Trophoblast cell (in vitro differentiated cells and primary cell): ENCODE data around the gene STX2.

Source experiments
- DNase-seq, 2 donors: peaks; one replicate each; pipeline ENCODE4 v3.0.0-alpha.2; 2016
- H2AFZ ChIP-seq: 2 replicates; pipeline ENCODE4 v1.6.1; 2013; ENCODE audit warnings: low read length, moderate library complexity, mild to moderate bottlenecking; ENCODE audit not compliant: insufficient read depth, poor library complexity
- H2AK5ac ChIP-seq: 2 replicates; pipeline ENCODE4 v1.6.1; 2013; ENCODE audit warnings: mild to moderate bottlenecking, low read length
- H2BK120ac ChIP-seq: 2 replicates; pipeline ENCODE4 v1.6.1; 2013; ENCODE audit warnings: low read length, mild to moderate bottlenecking, moderate library complexity; ENCODE audit not compliant: insufficient read depth, poor library complexity
- H2BK12ac ChIP-seq: 2 replicates; pipeline ENCODE4 v1.6.1; 2013; ENCODE audit warnings: mild to moderate bottlenecking, low read length, moderate library complexity
- H2BK5ac ChIP-seq: 2 replicates; pipeline ENCODE4 v1.6.1; 2013; ENCODE audit warnings: low read length, low read depth, moderate library complexity, mild to moderate bottlenecking; ENCODE audit not compliant: poor library complexity
- H3K14ac ChIP-seq: 2 replicates; pipeline ENCODE4 v1.6.1; 2013; ENCODE audit warnings: mild to moderate bottlenecking, low read length
- H3K18ac ChIP-seq: 2 replicates; pipeline ENCODE4 v1.6.1; 2013; ENCODE audit warnings: mild to moderate bottlenecking, low read length
- H3K23ac ChIP-seq: 2 replicates; pipeline ENCODE4 v1.6.1; 2013; ENCODE audit warnings: low read length
- H3K27ac ChIP-seq: 2 replicates; pipeline ENCODE4 v1.5.1; 2013; ENCODE audit warnings: low read depth, mild to moderate bottlenecking, inconsistent platforms, low read length, moderate library complexity
- H3K27me3 ChIP-seq: 2 replicates; pipeline ENCODE4 v1.6.1; 2013; ENCODE audit warnings: inconsistent platforms, mild to moderate bottlenecking, low read length, moderate library complexity; ENCODE audit not compliant: insufficient read depth
- H3K36me3 ChIP-seq, 2 experiments: 1 replicate in 1 of 2; 2 replicates in 1 of 2; pipeline ENCODE4 v1.6.1; 2013; ENCODE audit warnings: low read length in 2 of 2, mild to moderate bottlenecking in 2 of 2, moderate library complexity in 1 of 2; ENCODE audit not compliant: insufficient read depth in 2 of 2, control insufficient read depth in 1 of 2
- H3K4ac ChIP-seq: 2 replicates; pipeline ENCODE4 v1.6.1; 2013; ENCODE audit warnings: low read depth, mild to moderate bottlenecking, low read length, moderate library complexity
- H3K4me1 ChIP-seq, 2 experiments: 1 replicate in 1 of 2; 2 replicates in 1 of 2; pipeline ENCODE4 v1.6.1; 2013; ENCODE audit warnings: low read length in 2 of 2, mild to moderate bottlenecking in 2 of 2, moderate library complexity in 1 of 2; ENCODE audit not compliant: insufficient read depth in 2 of 2, control insufficient read depth in 1 of 2
- H3K4me2 ChIP-seq: 2 replicates; pipeline ENCODE4 v1.6.1; 2013; ENCODE audit warnings: inconsistent platforms, mild to moderate bottlenecking, low read length, moderate library complexity
- H3K4me3 ChIP-seq: 2 replicates; pipeline ENCODE4 v1.5.1; 2013; ENCODE audit warnings: mild to moderate bottlenecking, low read depth, low read length, inconsistent platforms
- H3K79me1 ChIP-seq: one replicate; pipeline ENCODE4 v1.6.1; 2013; ENCODE audit warnings: low read length
- H3K79me2 ChIP-seq: 2 replicates; pipeline ENCODE4 v1.6.1; 2013; ENCODE audit warnings: low read length, mild to moderate bottlenecking; ENCODE audit not compliant: control insufficient read depth, insufficient read depth, poor library complexity
- H3K9ac ChIP-seq: 2 replicates; pipeline ENCODE4 v1.6.1; 2013; ENCODE audit warnings: mild to moderate bottlenecking, low read length
- H3K9me3 ChIP-seq: 2 replicates; pipeline ENCODE4 v1.6.1; 2013; ENCODE audit warnings: low read depth, mild to moderate bottlenecking, control low read depth, inconsistent platforms, low read length; ENCODE audit not compliant: insufficient read depth
- H4K12ac ChIP-seq: 2 replicates; pipeline ENCODE4 v1.6.1; 2013; ENCODE audit warnings: low read depth, mild to moderate bottlenecking, low read length, moderate library complexity
- H4K8ac ChIP-seq: 2 replicates; pipeline ENCODE4 v1.6.1; 2013; ENCODE audit warnings: low read depth, mild to moderate bottlenecking, low read length, moderate library complexity
- H4K91ac ChIP-seq: one replicate; pipeline ENCODE4 v1.6.1; 2013; ENCODE audit warnings: low read depth, mild to moderate bottlenecking, low read length, moderate library complexity
- WGBS: extraction: QIAGEN DNeasy Blood & Tissue Kit; methylation state at CpG from one replicate; pipeline ENCODE4 v1.1.7; 2013; ENCODE audit warnings: missing lambda C conversion rate; ENCODE audit not compliant: insufficient read length, insufficient coverage; ENCODE audit errors: extremely low coverage; 5-methylcytosine and 5-hydroxymethylcytosine counted together

Gene STX2

DNA sequence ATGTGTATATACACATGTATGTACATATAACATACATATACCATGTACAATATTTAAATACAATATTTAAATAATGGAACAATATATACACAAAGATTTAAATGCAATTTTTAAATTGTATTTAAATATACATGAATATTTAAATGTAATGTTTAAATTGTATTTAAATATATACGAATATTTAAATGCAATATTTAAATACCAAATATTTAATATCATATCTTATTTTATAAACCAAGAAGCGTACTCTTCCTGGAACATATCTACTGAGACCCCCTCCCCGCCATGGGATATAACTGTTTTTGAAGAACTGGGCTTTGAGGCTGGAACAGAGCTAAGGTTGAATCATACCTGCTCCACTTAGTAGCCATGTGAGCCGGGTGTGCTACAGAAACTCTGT, 93.1 kb downstream of the STX2 start:
- no peak for DNase-seq
- H4K12ac ChIP-seq = no peak overlapping the region
- no peaks in the 10 kb centered on the region for H3K27me3 ChIP-seq
- H3K79me2 ChIP-seq = no peaks in the 10 kb centered on the region
- no peak overlapping the region for H2AFZ ChIP-seq
- no peak overlapping the region for H3K23ac ChIP-seq
- no peak overlapping the region for H3K14ac ChIP-seq
- no peak overlapping the region for H2BK120ac ChIP-seq
- H4K8ac ChIP-seq = no peak overlapping the region
- no peak overlapping the region for H3K18ac ChIP-seq
- H3K79me1 ChIP-seq = no peaks in the 10 kb centered on the region
- H2AK5ac ChIP-seq = no peak overlapping the region
- no peaks in the 10 kb centered on the region for H3K9me3 ChIP-seq
- H2BK12ac ChIP-seq = no peak overlapping the region
- WGBS = no CpG with 5 or more reads among the region's 4 CpGs
- H4K91ac ChIP-seq = no peak overlapping the region
- no peak overlapping the region for H3K4me2 ChIP-seq
- no peak overlapping the region for H3K27ac ChIP-seq
- H3K4me3 ChIP-seq = no peak overlapping the region
- H2BK5ac ChIP-seq = no peak overlapping the region
- H3K4ac ChIP-seq = no peak overlapping the region
- H3K36me3 ChIP-seq = no peaks in the 10 kb centered on the region
- no peaks in the 10 kb centered on the region for H3K4me1 ChIP-seq
- H3K9ac ChIP-seq = no peak overlapping the region

DNA sequence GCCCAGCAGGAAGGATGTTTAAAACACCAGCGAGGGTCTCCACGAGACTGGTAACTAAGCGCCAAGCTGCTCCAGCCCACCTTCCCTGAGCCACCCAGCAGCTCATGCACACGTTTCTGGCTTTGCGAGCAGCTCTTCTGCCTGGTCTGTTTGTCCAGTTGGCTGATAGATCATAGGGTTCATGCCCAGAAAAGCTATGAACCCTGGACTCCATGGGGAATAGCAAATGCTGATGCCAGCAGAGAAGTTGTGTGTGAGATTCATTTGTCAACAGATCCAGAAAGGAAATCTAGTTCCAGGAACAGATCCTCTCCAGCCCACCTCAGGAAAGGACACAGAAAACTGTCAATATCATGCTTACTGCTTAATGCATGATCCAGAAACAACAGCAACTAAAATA, 94.8 kb downstream of the STX2 start:
- H3K4me3 ChIP-seq = no peak overlapping the region
- H3K79me2 ChIP-seq = no peaks in the 10 kb centered on the region
- H2BK5ac ChIP-seq = no peak overlapping the region
- no peak overlapping the region for H2BK120ac ChIP-seq
- no peaks in the 10 kb centered on the region for H3K9me3 ChIP-seq
- no peak overlapping the region for H3K27ac ChIP-seq
- H4K91ac ChIP-seq = no peak overlapping the region
- no peaks in the 10 kb centered on the region for H3K36me3 ChIP-seq
- no peak overlapping the region for H3K9ac ChIP-seq
- no peak overlapping the region for H2AK5ac ChIP-seq
- no peak for DNase-seq
- no peak overlapping the region for H4K12ac ChIP-seq
- H3K27me3 ChIP-seq = no peaks in the 10 kb centered on the region
- no peak overlapping the region for H3K4me2 ChIP-seq
- WGBS = no CpG with 5 or more reads among the region's 5 CpGs
- no peak overlapping the region for H4K8ac ChIP-seq
- H2BK12ac ChIP-seq = no peak overlapping the region
- H3K4me1 ChIP-seq = no peaks in the 10 kb centered on the region
- no peak overlapping the region for H2AFZ ChIP-seq
- H3K4ac ChIP-seq = no peak overlapping the region
- peak overlapping the region; percentile 84 for H3K23ac ChIP-seq
- H3K79me1 ChIP-seq = no peaks in the 10 kb centered on the region
- no peak overlapping the region for H3K14ac ChIP-seq
- H3K18ac ChIP-seq = no peak overlapping the region

DNA sequence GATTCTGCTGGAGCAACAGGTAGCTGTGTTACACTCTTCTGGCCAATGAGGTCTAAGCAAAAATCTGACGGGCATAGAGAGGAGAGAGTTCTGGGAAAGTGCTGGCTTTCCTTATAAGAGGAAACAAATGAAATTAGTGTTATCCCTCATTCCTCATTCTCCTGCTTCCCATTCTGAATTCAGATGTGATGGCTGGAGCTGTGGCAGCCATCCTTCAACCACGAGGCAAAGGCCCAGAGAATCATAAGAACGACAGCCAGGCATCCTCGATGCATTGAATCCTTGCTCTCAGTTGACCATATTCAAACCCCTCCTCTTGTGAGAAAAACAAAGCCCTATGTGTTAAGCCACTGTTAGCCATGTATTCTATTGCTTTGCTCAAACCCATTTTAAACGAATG, 95.4 kb downstream of the STX2 start:
- H4K91ac ChIP-seq = no peak overlapping the region

DNA sequence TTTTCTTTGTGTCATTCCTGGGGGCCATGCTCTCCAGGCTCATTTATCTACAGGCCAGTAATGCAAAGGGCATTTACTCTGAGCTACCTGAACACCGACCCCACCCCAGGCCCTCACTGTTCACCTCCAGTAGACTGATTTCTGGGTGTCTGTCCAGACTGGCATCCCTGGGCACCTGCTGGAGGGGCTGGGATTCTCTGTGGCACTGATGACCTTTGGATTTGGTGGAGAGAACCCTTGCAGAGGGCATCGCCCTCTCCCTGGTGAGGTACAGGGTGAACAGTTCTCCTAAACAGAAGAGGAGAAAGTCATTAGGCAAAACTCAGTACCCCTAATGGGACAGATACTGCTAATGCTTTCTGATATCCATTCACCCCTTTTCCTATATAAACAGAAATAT, 95.9 kb downstream of the STX2 start:
- Histone ChIP-seq H3K4ac (no peak overlapping the region), H3K4me3 (peak overlapping the region; percentile 51), H3K9ac (no peak overlapping the region), H3K27ac (no peak overlapping the region), H3K4me1 (no peaks in the 10 kb centered on the region), H4K91ac (no peak overlapping the region), H2BK12ac (no peak overlapping the region), H3K27me3 (no peaks in the 10 kb centered on the region), H3K18ac (no peak overlapping the region), H3K4me2 (no peak overlapping the region), H2AFZ (no peak overlapping the region), H3K9me3 (no peaks in the 10 kb centered on the region), H3K79me2 (no peaks in the 10 kb centered on the region), H2BK5ac (no peak overlapping the region), H2AK5ac (no peak overlapping the region), H2BK120ac (no peak overlapping the region), H3K79me1 (no peaks in the 10 kb centered on the region), H4K12ac (no peak overlapping the region), H3K36me3 (no peaks in the 10 kb centered on the region), H3K23ac (no peak overlapping the region), H3K14ac (no peak overlapping the region), H4K8ac (no peak overlapping the region)
- DNase-seq = no peak
- WGBS = no CpG with 5 or more reads among the region's 2 CpGs

More for the DNA sequence above, 95.4 kb downstream of the STX2 start:
- no peaks in the 10 kb centered on the region for H3K36me3 ChIP-seq
- H2BK120ac ChIP-seq = no peak overlapping the region
- H2AK5ac ChIP-seq = no peak overlapping the region
- H3K9ac ChIP-seq = no peak overlapping the region
- H3K4ac ChIP-seq = no peak overlapping the region
- no peak overlapping the region for H2BK5ac ChIP-seq
- H3K23ac ChIP-seq = no peak overlapping the region
- H3K79me1 ChIP-seq = no peaks in the 10 kb centered on the region
- H2AFZ ChIP-seq = no peak overlapping the region
- no peaks in the 10 kb centered on the region for H3K9me3 ChIP-seq
- DNase-seq = no peak
- no peak overlapping the region for H3K18ac ChIP-seq
- H3K14ac ChIP-seq = no peak overlapping the region
- H2BK12ac ChIP-seq = no peak overlapping the region
- H3K4me1 ChIP-seq = no peaks in the 10 kb centered on the region
- H4K12ac ChIP-seq = no peak overlapping the region
- no peaks in the 10 kb centered on the region for H3K79me2 ChIP-seq
- H3K4me3 ChIP-seq = no peak overlapping the region
- no peak overlapping the region for H3K4me2 ChIP-seq
- H3K27ac ChIP-seq = no peak overlapping the region
- H3K27me3 ChIP-seq = no peaks in the 10 kb centered on the region
- WGBS = no CpG with 5 or more reads among the region's 5 CpGs
- no peak overlapping the region for H4K8ac ChIP-seq
